Stimulated activated CD4-positive, alpha-beta T cell treated with anti-CD3 and anti-CD28 coated beads, Interleukin-1b, Interleukin-23, amount 100 ng/mL, for 24 hours (primary cell): ENCODE results near the gene NFATC3.

Experiments
- DNase-seq, 4 experiments: peaks; one replicate each; pipeline ENCODE4 v3.0.0-alpha.2; 2020; ENCODE audit warnings: low read depth in 4 of 4, low spot score in 1 of 4

Gene NFATC3

DNA sequence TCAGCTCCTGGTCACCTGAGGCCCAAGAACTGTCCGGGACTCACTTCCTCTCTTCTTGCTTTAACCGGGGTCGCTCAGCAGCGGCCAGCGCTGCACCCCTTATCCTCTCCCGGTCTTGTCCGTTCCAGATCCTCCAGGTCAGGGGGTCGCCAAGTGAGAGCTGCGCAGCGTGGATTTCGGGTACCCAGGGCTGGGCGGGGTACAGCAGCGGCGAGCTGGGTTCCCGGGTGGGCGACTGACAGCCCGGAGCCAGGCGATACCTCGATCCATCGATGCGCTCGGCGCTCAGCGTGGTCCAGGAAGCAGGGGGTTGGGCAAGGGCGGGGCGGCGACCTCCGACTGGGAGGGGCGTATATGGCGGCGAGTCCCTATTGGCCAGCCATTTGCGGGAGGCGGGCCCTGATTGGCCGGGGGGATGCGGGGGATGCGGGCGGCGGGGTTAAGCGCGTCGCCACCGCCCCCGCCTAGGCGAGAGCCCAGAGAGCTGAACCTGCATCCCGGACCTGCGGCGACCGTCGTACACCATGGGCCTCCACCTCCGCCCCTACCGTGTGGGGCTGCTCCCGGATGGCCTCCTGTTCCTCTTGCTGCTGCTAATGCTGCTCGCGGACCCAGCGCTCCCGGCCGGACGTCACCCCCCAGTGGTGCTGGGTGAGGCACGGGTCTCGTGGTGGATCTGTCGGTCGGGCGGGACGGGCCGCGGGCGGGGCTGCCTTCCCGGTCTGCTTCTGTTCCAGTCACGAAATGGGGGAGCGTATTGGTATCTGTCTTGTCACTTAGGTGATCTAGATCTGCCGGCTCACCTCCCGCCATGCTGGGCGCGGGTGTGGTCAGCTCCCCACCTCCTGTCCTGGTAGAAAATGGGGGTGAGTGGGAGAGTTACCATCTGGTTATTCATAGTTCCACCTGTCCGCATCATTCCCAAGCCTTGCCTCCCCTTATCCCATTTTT lies 160.0 kb downstream of the NFATC3 start, which contains the start of gene PLA2G15:
TSS of gene PLA2G15 (plus strand) at position 471 of the 951 bp plus-strand sequence. CDS start at position 525, 54 bp downstream.
- DNase-seq: peak; percentile 91 to 97 (median 96)

GRCh38 chr16:68246121-68246520 lies 161.0 kb downstream of the NFATC3 start:
- no peak for DNase-seq

- DNase-seq: no peak
These were observed 161.5 kb downstream of the NFATC3 start for GRCh38 chr16:68246666-68247065.

GRCh38 chr16:68247400-68247799 lies 162.2 kb downstream of the NFATC3 start:
- DNase-seq: no peak

DNA sequence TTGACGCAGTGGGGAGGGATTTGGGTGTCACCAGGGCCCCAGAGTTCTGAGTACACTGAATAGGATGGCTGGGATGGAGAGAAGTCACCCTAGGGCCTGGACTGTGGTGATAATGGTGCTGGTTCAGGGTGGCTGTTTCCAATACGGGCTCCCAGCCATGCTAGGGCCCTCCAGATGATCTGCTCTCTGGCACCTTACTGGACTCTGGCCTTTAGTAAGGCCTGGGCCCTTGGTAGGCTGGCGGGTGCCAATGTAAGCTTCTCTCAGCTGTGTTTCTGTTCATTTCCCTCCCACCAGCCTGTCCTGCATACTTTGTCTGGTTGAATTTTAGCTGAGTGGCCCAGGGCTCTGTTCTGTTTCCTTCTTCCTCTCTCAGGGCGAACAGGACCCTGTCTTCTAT lies 162.8 kb downstream of the NFATC3 start:
- no peak for DNase-seq

DNA sequence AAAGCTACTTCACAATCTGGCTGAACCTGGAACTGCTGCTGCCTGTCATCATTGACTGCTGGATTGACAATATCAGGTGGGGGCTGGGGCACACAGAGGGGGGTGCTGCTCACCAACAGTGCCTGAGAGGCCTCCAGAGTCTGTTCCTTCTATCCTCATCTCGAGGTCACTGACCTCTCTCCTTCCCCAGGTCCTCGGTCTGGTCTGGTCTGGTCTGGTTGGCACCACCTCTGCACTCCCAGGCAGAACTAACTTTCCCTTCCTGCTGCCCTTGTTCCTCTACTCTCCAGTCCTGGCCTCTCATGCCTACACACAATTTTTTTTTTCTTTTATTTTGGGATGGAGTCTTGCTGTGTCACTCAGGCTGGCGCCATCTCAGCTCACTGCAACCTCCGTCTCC lies 164.2 kb downstream of the NFATC3 start:
- DNase-seq: no peak

GRCh38 chr16:68250951-68251350 lies 165.8 kb downstream of the NFATC3 start:
- DNase-seq: no peak

GRCh38 chr16:68251832-68252231 lies 166.7 kb downstream of the NFATC3 start:
- DNase-seq: no peak

DNA sequence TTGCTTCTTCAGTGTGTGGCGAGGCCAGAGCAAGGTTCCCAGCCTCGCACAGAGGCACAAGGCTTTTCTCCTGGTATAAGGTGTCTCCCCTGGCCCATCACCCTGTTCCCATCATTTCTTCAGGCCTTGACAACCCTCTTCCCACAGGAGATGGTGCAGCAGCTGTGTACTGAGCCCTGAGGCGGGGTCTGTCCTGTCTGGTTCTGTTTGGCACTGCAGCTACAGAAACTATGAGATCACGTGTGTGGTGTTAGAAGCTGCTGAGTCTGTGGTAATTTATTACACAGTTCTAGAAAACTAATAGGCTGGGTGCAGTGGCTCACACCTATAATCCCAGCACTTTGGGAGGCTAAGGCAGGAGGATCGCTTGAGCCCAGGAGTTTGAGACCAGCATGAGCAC lies 167.2 kb downstream of the NFATC3 start:
- DNase-seq: no peak

- DNase-seq: no peak
These were observed 168.6 kb downstream of the NFATC3 start for GRCh38 chr16:68253721-68254120.

DNA sequence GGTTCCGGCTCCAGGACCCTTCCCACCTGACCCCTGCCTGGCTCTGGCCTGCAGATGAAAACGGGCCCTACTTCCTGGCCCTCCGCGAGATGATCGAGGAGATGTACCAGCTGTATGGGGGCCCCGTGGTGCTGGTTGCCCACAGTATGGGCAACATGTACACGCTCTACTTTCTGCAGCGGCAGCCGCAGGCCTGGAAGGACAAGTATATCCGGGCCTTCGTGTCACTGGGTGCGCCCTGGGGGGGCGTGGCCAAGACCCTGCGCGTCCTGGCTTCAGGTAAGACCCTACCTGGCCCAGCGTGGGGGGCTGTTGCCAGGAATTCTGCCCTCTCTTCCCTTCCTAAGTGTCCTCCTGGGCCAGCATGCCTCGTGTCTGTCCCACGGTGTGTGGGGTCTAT lies 170.5 kb downstream of the NFATC3 start:
- DNase-seq: no peak

- no peak for DNase-seq
These were observed 172.2 kb downstream of the NFATC3 start for GRCh38 chr16:68257251-68257905.

DNA sequence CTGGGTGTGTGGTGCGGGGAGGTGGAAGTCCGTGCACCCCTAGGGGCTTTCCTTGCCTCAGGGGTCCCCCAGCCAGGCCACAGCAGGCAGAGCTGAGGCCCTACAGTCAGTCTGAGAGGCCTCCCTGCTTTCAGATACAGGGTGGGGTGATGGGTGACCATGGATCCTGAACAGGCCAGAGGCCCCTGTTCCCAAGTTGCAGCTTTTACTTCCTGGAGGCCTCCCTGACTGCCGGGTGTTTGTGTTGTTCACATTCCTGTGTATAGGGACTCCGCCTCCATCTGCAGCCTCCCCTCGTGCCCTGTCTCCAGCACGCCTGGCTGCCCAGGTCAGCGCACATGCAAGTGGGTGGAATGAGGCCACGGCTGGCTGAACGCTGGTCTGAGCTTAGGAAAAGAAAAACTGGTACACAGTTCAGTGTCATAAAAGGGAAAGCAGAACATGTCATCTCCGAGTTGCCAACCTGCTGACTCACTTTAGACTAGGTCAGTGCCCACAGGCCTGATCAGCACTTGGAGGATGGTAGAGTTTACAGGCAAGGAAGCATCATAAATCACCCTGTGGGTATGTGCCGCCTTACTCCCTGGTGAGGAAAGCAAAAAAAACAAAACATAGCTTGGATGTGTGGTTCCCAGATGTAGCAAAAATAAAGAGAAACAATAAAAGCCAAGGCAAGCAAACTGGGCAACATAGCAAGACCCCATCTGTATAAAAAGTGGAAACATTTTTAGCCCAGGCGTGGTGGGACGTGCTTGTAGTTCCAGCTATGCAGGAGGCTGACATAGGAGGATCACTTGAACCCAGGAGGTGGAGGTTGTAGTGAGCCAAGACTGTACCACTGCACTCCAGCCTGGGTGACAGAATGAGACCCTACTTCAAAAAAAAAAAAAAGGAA lies 173.0 kb downstream of the NFATC3 start:
- no peak for DNase-seq

- no peak for DNase-seq
These were observed 174.0 kb downstream of the NFATC3 start for GRCh38 chr16:68259007-68259825.

- no peak for DNase-seq
These were observed 178.5 kb downstream of the NFATC3 start for GRCh38 chr16:68263559-68264127.

GRCh38 chr16:68264128-68265077 lies 179.2 kb downstream of the NFATC3 start, which contains the start of gene SLC7A6:
Gene SLC7A6, plus strand, starts transcription at chr16:68264526. Its CDS starts 10,201 bp downstream, at chr16:68274727.
- DNase-seq: peak; percentile 69 to 84 (median 76)

GRCh38 chr16:68265078-68265920 lies 180.1 kb downstream of the NFATC3 start:
- DNase-seq: peak in 2 of 4 experiments; percentile 42 to 47
